ENCODE data around the gene PLXNA2. TPM values are rescaled to one million over a fixed set of nuclear protein-coding genes. Genes with fewer than 3 reads are reported as not detected.
A peak's percentile ranks its signal among the peaks of the same experiment; 100 is the strongest.

PLXNA2 gene
- total RNA-seq, 4 donors from 2014 or later, result 19.8 to 41.6 (median 27.9) TPM

GRCh38 chr1:208084220-208084619, 160.0 kb downstream of the PLXNA2 start:
- Histone ChIP-seq H3K4me1 (peaks cover 11 to 33% (median 23%) of the 10 kb centered on the region in 4 donors), H3K9me3 (no peaks in the 10 kb centered on the region), H3K36me3 (peaks cover 17 to 88% (median 68%) of the 10 kb centered on the region in 4 donors), H3K4me3 (no peak overlapping the region), H3K27me3 (no peaks in the 10 kb centered on the region), H3K27ac (replicated peaks in 1 of 4) (no peak overlapping the region)
- TF ChIP-seq EP300 (IDR thresholded peaks at IDR 0.05) (no peak), POLR2AphosphoS5 (IDR thresholded peaks at IDR 0.05) (no peak), CTCF (IDR thresholded peaks at IDR 0.05) (no peak), POLR2A (IDR thresholded peaks at IDR 0.05; ENCODE audit: low read depth) (no peak)
- intact Hi-C loops (cut with DNase I), result loop anchor here (5.0 kb wide), 1 partner anchor 158 kb away; the partner anchor contains the start of gene PLXNA2
- no peak for DNase-seq (ENCODE audit: extremely low spot score)
- WGBS, result no CpG with 5 or more reads among the region's 16 CpGs

DNA sequence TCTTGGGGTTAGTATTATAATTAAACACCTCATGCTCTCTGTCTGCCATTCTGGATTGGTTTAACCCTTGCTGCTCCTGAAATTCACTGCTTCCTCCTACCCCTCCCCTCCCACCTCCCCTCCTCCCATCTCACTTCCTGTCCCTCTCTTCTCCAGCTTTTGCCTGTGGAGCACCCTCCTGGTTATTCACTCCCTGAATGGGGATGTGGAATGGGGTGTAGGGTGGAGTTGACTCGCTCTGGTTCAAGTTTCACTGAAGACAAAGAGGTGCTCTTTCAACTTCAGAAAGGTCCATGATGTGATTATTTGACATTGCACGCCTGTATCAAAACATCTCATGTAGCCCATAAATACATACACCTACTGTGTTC, 160.5 kb downstream of the PLXNA2 start:
- H3K9me3 ChIP-seq, result no peaks in the 10 kb centered on the region
- H3K27me3 ChIP-seq, result no peaks in the 10 kb centered on the region
- TF ChIP-seq EP300 (IDR thresholded peaks at IDR 0.05) (no peak), POLR2AphosphoS5 (IDR thresholded peaks at IDR 0.05) (no peak), POLR2A (IDR thresholded peaks at IDR 0.05; ENCODE audit: low read depth) (no peak), CTCF (IDR thresholded peaks at IDR 0.05) (no peak)
- WGBS, result 98% methylated on average over 2 of the region's 2 CpGs
- no peak overlapping the region for H3K27ac ChIP-seq (replicated peaks in 1 of 4)
- no peak overlapping the region for H3K4me3 ChIP-seq
- no peak for DNase-seq (ENCODE audit: extremely low spot score)
- intact Hi-C loops (cut with DNase I), result loop anchor here (5.0 kb wide), 1 partner anchor 159 kb away; the partner anchor contains the start of gene PLXNA2
- peaks cover 11 to 29% (median 20%) of the 10 kb centered on the region in 4 donors for H3K4me1 ChIP-seq
- H3K36me3 ChIP-seq, result peaks cover 22 to 88% (median 72%) of the 10 kb centered on the region in 4 donors

DNA sequence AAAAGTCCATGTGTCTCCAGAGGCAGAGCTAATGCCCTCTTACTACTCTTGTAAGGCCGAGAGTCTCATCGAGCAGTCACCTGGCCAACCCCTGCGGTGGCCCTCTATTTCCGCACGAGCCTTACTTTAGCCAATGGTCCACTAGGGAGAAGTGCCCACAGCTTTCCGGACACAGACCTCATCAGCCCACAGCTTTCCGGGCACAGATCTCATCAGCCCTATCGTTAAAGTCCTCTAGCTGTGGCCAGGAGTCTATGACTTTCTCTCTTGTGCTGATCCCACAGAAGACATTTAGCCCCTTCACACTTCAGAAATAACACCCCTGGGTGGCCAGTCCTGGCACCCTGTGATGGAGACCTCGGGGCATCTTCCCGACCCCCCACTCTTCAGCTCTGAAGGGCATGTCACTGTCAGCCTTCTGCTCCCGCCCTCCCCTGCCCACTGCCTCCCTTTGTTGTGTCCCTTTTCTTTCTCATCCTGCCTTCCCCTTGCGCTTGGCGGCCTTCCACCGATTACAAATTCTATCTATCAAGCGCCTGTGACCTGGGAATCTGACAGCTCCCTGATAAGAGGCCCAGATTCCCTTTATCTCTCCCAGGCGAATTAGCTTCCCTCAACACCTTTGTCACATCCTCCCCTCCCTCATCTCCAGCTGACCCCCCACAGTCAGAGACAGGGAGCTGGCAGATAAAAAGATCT, 161.0 kb downstream of the PLXNA2 start:
- H3K27ac ChIP-seq (replicated peaks in 1 of 4), result no peak overlapping the region
- TF ChIP-seq POLR2A (IDR thresholded peaks at IDR 0.05; ENCODE audit: low read depth) (no peak), CTCF (IDR thresholded peaks at IDR 0.05) (no peak), EP300 (IDR thresholded peaks at IDR 0.05) (no peak), POLR2AphosphoS5 (IDR thresholded peaks at IDR 0.05) (no peak)
- intact Hi-C loops (cut with DNase I), result loop anchor here (5.0 kb wide), 1 partner anchor 159 kb away; the partner anchor contains the start of gene PLXNA2
- H3K36me3 ChIP-seq, result peaks cover 25 to 86% (median 73%) of the 10 kb centered on the region in 4 donors
- no peaks in the 10 kb centered on the region for H3K9me3 ChIP-seq
- WGBS, result 84% methylated on average over 16 of the region's 16 CpGs
- H3K4me1 ChIP-seq, result peaks cover 11 to 29% (median 18%) of the 10 kb centered on the region in 4 donors
- no peak overlapping the region for H3K4me3 ChIP-seq
- no peak for DNase-seq (ENCODE audit: extremely low spot score)
- no peaks in the 10 kb centered on the region for H3K27me3 ChIP-seq

DNA sequence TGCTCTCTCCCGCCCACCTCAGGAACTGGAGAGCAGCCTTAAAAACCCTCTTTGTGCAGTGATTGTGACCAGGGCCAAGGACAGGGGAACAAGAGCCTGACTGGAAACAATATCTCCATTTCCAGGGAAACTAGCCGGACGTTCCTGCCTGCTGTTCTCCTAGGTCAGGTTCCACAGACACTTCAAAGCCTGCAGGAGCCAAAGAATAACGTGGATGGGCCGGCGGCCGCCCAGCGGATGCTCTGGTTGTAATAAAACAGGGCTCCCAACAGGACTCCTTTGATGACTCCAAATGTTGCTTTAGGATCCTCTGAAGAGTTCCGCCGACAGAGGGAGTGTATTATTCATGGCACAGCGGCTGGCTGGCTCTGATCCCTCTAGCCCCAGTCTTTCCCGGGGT, 162.2 kb downstream of the PLXNA2 start:
- Histone ChIP-seq H3K9me3 (no peaks in the 10 kb centered on the region), H3K27me3 (no peaks in the 10 kb centered on the region), H3K36me3 (peaks cover 36 to 88% (median 77%) of the 10 kb centered on the region in 4 donors), H3K4me1 (peaks cover 11 to 25% (median 15%) of the 10 kb centered on the region in 4 donors), H3K27ac (replicated peaks in 1 of 4) (no peak overlapping the region), H3K4me3 (no peak overlapping the region)
- intact Hi-C loops (cut with DNase I), result loop anchor here (5.0 kb wide), 1 partner anchor 160 kb away; the partner anchor contains the start of gene PLXNA2
- 72% methylated on average over 12 of the region's 12 CpGs for WGBS
- DNase-seq (ENCODE audit: extremely low spot score), result no peak
- TF ChIP-seq EP300 (IDR thresholded peaks at IDR 0.05) (no peak), CTCF (IDR thresholded peaks at IDR 0.05) (peak in 1 of 3 experiments; percentile 10)
